GM23338 (cell line): ENCODE data around the gene SLAMF6.

ENCODE experiments used
- EZH2phosphoT487 ChIP-seq: fragments of 200-600 bp; sonication (generic); IDR thresholded peaks from one replicate; pipeline ENCODE4 v1.8.1; 2018; ENCODE audit warnings: antibody characterized with exemption; ENCODE audit not compliant: unreplicated experiment
- TF ChIP-seq, protein P1 (sequence below), 2 experiments: fragments of 200-600 bp in 1 of 2; sonication (generic) in 1 of 2; conservative IDR thresholded peaks; 2 replicates each; pipeline versions ENCODE4 v1.5.1 to v1.6.1; 2016 to 2017; ENCODE audit warnings: antibody characterized with exemption in 2 of 2, low read depth in 2 of 2, mild to moderate bottlenecking in 2 of 2, moderate library complexity in 1 of 2

DNA sequence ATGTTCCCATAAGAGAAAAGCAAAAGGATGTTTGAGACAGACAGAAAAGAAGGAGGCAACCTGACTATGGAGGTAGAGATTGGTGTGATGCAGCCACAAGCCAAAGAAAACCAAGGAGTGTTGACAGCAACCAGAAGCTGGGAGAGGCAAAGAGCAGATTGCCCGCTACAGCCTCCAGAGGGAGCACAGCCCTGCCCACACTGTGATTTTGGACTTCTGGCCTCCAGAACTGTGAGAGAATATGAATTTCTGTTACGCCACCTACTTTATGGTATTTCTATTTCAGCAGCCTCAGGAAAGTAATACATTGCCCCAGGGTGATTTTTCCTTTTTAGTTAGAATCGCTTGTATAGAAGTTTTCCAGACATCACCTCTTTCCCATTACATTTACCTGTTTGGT, 28.4 kb downstream of the SLAMF6 start:
- TF ChIP-seq, protein P1, sequence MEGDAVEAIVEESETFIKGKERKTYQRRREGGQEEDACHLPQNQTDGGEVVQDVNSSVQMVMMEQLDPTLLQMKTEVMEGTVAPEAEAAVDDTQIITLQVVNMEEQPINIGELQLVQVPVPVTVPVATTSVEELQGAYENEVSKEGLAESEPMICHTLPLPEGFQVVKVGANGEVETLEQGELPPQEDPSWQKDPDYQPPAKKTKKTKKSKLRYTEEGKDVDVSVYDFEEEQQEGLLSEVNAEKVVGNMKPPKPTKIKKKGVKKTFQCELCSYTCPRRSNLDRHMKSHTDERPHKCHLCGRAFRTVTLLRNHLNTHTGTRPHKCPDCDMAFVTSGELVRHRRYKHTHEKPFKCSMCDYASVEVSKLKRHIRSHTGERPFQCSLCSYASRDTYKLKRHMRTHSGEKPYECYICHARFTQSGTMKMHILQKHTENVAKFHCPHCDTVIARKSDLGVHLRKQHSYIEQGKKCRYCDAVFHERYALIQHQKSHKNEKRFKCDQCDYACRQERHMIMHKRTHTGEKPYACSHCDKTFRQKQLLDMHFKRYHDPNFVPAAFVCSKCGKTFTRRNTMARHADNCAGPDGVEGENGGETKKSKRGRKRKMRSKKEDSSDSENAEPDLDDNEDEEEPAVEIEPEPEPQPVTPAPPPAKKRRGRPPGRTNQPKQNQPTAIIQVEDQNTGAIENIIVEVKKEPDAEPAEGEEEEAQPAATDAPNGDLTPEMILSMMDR (conservative IDR thresholded peaks at IDR 0.05; ENCODE audit: low read depth in 2 of 2), result peak; percentile 57 to 72
- no peak for TF ChIP-seq EZH2phosphoT487
